A673 (cell line): ENCODE results near the gene VDR. TPM values are rescaled to one million over a fixed set of nuclear protein-coding genes. Genes with fewer than 3 reads are reported as not detected.

Experiments
- BruUV-seq: library from RNA; stranded (reverse); fragments of 400-500 nt; replicated peaks from 2 replicates; lab custom pipeline; 2021; lab: Mats Ljungman, UMichigan
- CTCF ChIA-PET: fragments of 300-600 bp; sonication (Branson Sonifier 250); formaldehyde crosslinking; loops from one replicate; lab custom pipeline; 2022; ENCODE audit warnings: antibody characterized with exemption; lab: Charles Lee
- POLR2A ChIA-PET: fragments of 300-600 bp; sonication (Branson Sonifier 250); formaldehyde crosslinking; loops from one replicate; lab custom pipeline; 2022; ENCODE audit warnings: antibody characterized with exemption; ENCODE audit not compliant: low non-redundant PET; lab: Charles Lee
- DNase-seq: peaks from one replicate; pipeline ENCODE4 v3.0.0-alpha.2; 2015; ENCODE audit warnings: low spot score
- H3K27ac ChIP-seq: fragments of 200-600 bp; sonication (generic); 2 replicates; pipeline ENCODE4 v1.5.1; 2016; ENCODE audit warnings: mixed run types, low read depth, mild to moderate bottlenecking, mixed read lengths, antibody characterized with exemption, low read length; ENCODE audit not compliant: poor library complexity, severe bottlenecking
- H3K27me3 ChIP-seq: fragments of 200-600 bp; sonication (generic); replicated peaks from 2 replicates; pipeline ENCODE4 v1.6.1; 2017; ENCODE audit warnings: mixed run types, low read depth, mild to moderate bottlenecking, mixed read lengths, antibody characterized with exemption, low read length; ENCODE audit not compliant: insufficient read depth, poor library complexity
- H3K36me3 ChIP-seq: fragments of 200-600 bp; sonication (generic); 2 replicates; pipeline ENCODE4 v1.6.1; 2016; ENCODE audit warnings: mixed run types, mild to moderate bottlenecking, mixed read lengths, antibody characterized with exemption, low read length; ENCODE audit not compliant: insufficient read depth, poor library complexity, severe bottlenecking
- H3K4me1 ChIP-seq: fragments of 200-600 bp; sonication (generic); 2 replicates; pipeline ENCODE4 v1.6.1; 2017; ENCODE audit warnings: mixed run types, mild to moderate bottlenecking, mixed read lengths, antibody characterized with exemption, low read length; ENCODE audit not compliant: insufficient read depth, poor library complexity, severe bottlenecking
- H3K4me3 ChIP-seq: fragments of 200-600 bp; sonication (generic); 2 replicates; pipeline ENCODE4 v1.5.1; 2016; ENCODE audit warnings: low read depth, mixed run types, mild to moderate bottlenecking, mixed read lengths, low read length; ENCODE audit not compliant: poor library complexity, severe bottlenecking
- H3K9me3 ChIP-seq: fragments of 200-600 bp; sonication (generic); 2 replicates; pipeline ENCODE4 v1.6.1; 2016; ENCODE audit warnings: mixed run types, low read depth, mild to moderate bottlenecking, mixed read lengths, antibody characterized with exemption, low read length; ENCODE audit not compliant: poor library complexity, severe bottlenecking
- CTCF ChIP-seq: fragments of 300-800, 200-600 bp; sonication (generic); conservative IDR thresholded peaks from 2 replicates; pipeline ENCODE4 v1.5.1; 2017; ENCODE audit warnings: low read depth, mild to moderate bottlenecking, antibody characterized with exemption, low read length, moderate library complexity, mixed read lengths
- EZH2 ChIP-seq: fragments of 200-600 bp; sonication (generic); IDR thresholded peaks from 2 replicates; pipeline ENCODE4 v1.6.1; 2017; ENCODE audit warnings: borderline replicate concordance, low read depth, mild to moderate bottlenecking, mixed read lengths, antibody characterized with exemption, low read length; ENCODE audit not compliant: poor library complexity, severe bottlenecking
- intact Hi-C: fragments of 100-400 bp; cut with micrococcal nuclease; formaldehyde crosslinking; loops from one replicate; pipeline ENCODE4 v1.10.0; 2022; ENCODE audit not compliant: unreplicated experiment
- total RNA-seq: library from RNA; stranded (reverse); gene quantifications from 2 replicates; pipeline ENCODE4 v1.2.3, GENCODE V29; 2021

VDR gene
- total RNA-seq, 1 experiment from 2014 or later, result 0.43 TPM

- no TSS peak for BruUV-seq
- CTCF ChIA-PET, result no interaction called here
- POLR2A ChIA-PET, result no interaction called here
Observed at GRCh38 chr12:47931187-47931586, 26.4 kb upstream of the VDR start.

GRCh38 chr12:47930634-47931033, 25.8 kb upstream of the VDR start:
- Histone ChIP-seq H3K4me3 (no peak overlapping the region), H3K36me3 (no peaks in the 10 kb centered on the region), H3K9me3 (no peaks in the 10 kb centered on the region), H3K4me1 (no peaks in the 10 kb centered on the region), H3K27me3 (peaks cover 19% of the 10 kb centered on the region), H3K27ac (no peak overlapping the region)
- CTCF ChIA-PET, result no interaction called here
- DNase-seq, result no peak
- POLR2A ChIA-PET, result no interaction called here
- TF ChIP-seq EZH2 (no peak), CTCF (no peak)
- no TSS peak for BruUV-seq
- intact Hi-C loops, result no loop called here

More at GRCh38 chr12:47931187-47931586, 26.4 kb upstream of the VDR start:
- Histone ChIP-seq H3K36me3 (no peaks in the 10 kb centered on the region), H3K27ac (no peak overlapping the region), H3K4me3 (no peak overlapping the region), H3K4me1 (no peaks in the 10 kb centered on the region), H3K27me3 (peaks cover 19% of the 10 kb centered on the region), H3K9me3 (no peaks in the 10 kb centered on the region)
- TF ChIP-seq CTCF (no peak), EZH2 (no peak)
- no peak for DNase-seq
- intact Hi-C loops, result no loop called here

GRCh38 chr12:47927346-47927745, 22.6 kb upstream of the VDR start:
- intact Hi-C loops, result no loop called here
- CTCF ChIA-PET, result no interaction called here
- POLR2A ChIA-PET, result no interaction called here
- peaks cover 34% of the 10 kb centered on the region for H3K27me3 ChIP-seq
- H3K4me3 ChIP-seq, result no peak overlapping the region
- no peak for DNase-seq
- no peaks in the 10 kb centered on the region for H3K36me3 ChIP-seq
- no peaks in the 10 kb centered on the region for H3K9me3 ChIP-seq
- no peak for TF ChIP-seq CTCF
- TF ChIP-seq EZH2, result no peak
- no peak overlapping the region for H3K27ac ChIP-seq
- BruUV-seq, result no TSS peak
- no peaks in the 10 kb centered on the region for H3K4me1 ChIP-seq
